Suprapubic skin (tissue), 4 donors: Measurements from ENCODE around the gene TBCC. TPM values are rescaled to one million over a fixed set of nuclear protein-coding genes. Genes with fewer than 3 reads are reported as not detected.
"Not testable (repeated sequence)": the region's sequence is repeated elsewhere in the genome, so short reads cannot be mapped to it uniquely, and the experiment has no call there.

Source experiments
- DNase-seq, 2 donors: peaks; one replicate each; pipeline ENCODE4 v3.0.0-alpha.2; 2019; ENCODE audit warnings: low spot score in 2 of 2
- H3K27ac ChIP-seq: fragments of 200-600 bp; sonication (generic); one replicate; pipeline ENCODE4 v1.5.1; 2019
- H3K27me3 ChIP-seq: fragments of 200-600 bp; sonication (generic); one replicate; pipeline ENCODE4 v1.5.1; 2019
- H3K36me3 ChIP-seq: fragments of 200-600 bp; sonication (generic); one replicate; pipeline ENCODE4 v1.5.1; 2019
- H3K4me1 ChIP-seq: fragments of 200-600 bp; sonication (generic); one replicate; pipeline ENCODE4 v1.5.1; 2019
- H3K4me3 ChIP-seq: fragments of 200-600 bp; sonication (generic); one replicate; pipeline ENCODE4 v1.5.1; 2019; ENCODE audit warnings: mild to moderate bottlenecking
- H3K9me3 ChIP-seq: fragments of 200-600 bp; sonication (generic); one replicate; pipeline ENCODE4 v1.5.1; 2019
- EP300 ChIP-seq: sonication (generic); formaldehyde crosslinking; IDR thresholded peaks from one replicate; pipeline ENCODE4 v1.6.1; 2017; ENCODE audit warnings: antibody characterized with exemption
- POLR2A ChIP-seq, 2 donors: fragments of 450-650 bp; IDR thresholded peaks; one replicate each; pipeline ENCODE4 v1.6.1; 2017; ENCODE audit warnings: antibody characterized with exemption in 2 of 2, mild to moderate bottlenecking in 2 of 2, moderate library complexity in 2 of 2
- POLR2AphosphoS5 ChIP-seq, 3 donors: sonication (generic); formaldehyde crosslinking; IDR thresholded peaks; one replicate each; pipeline ENCODE4 v1.6.1; 2017; ENCODE audit warnings: antibody characterized with exemption in 3 of 3
- WGBS: methylation state at CpG from one replicate; pipeline ENCODE4 v1.1.5; 2018; 5-methylcytosine and 5-hydroxymethylcytosine counted together
- total RNA-seq, 4 donors: library from RNA; depleted of rRNA; stranded (reverse); fragments of >200 nt; gene quantifications; one replicate each; pipeline ENCODE4 v1.1.0, GENCODE V29; 2016
- TF ChIP-seq, protein P1 (sequence below), 2 donors: fragments of 200-600 bp in 1 of 2; fragments of 450-650 bp in 1 of 2; sonication (generic) in 1 of 2; IDR thresholded peaks; one replicate each; pipeline ENCODE4 v1.5.1; 2016 to 2019; ENCODE audit warnings: antibody characterized with exemption in 2 of 2, mild to moderate bottlenecking in 1 of 2, moderate library complexity in 1 of 2

Gene TBCC
- total RNA-seq, 4 donors from 2014 or later: 25.6 to 51.9 (median 30.2) TPM

DNA sequence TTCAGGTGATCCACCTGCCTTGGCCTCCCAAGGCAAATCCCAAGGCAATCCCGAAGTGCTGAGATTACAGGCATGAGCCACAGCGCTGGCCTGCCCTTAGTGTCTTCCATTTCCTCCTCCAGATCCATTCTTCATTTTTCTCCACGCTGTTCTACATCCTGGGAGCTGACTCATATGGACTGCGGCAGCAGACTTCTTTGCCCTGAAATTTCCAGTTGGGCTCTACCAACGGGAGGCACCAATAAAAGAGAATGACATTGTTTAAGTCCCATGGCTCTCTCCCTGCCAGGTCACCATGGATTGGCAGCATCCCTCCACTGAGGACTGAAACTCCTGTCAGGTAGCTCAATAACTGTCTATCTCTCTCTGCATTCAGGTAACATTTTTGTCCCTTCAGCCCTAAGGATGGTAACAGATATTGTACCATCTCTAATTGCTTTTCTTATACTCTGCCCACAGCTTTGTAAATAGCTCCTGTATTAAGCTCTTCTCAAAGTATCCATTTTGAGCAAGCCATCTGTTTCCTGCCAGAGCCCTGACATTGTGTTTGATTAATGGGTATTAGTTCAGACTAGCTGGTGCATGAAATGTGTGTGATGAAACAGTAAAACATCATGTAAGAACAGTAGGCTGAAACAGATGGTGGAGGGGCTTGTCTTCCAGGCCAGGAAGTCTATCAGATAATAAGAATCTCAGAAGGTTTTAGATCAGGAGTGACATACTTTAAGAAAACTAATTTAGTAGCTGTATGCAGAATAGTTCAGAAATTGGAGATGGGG lies 3.6 kb downstream of the TBCC start:
- 66% methylated on average over 5 of the region's 5 CpGs for WGBS
- H3K9me3 ChIP-seq: no peaks in the 10 kb centered on the region
- no peak overlapping the region for H3K4me3 ChIP-seq
- DNase-seq: no peak
- H3K27ac ChIP-seq: no peak overlapping the region
- H3K27me3 ChIP-seq: no peaks in the 10 kb centered on the region
- H3K4me1 ChIP-seq: peaks cover 28% of the 10 kb centered on the region
- H3K36me3 ChIP-seq: no peaks in the 10 kb centered on the region
- no peak for TF ChIP-seq POLR2A (IDR thresholded peaks at IDR 0.05)
- TF ChIP-seq POLR2AphosphoS5 (IDR thresholded peaks at IDR 0.05): no peak
- TF ChIP-seq, protein P1, sequence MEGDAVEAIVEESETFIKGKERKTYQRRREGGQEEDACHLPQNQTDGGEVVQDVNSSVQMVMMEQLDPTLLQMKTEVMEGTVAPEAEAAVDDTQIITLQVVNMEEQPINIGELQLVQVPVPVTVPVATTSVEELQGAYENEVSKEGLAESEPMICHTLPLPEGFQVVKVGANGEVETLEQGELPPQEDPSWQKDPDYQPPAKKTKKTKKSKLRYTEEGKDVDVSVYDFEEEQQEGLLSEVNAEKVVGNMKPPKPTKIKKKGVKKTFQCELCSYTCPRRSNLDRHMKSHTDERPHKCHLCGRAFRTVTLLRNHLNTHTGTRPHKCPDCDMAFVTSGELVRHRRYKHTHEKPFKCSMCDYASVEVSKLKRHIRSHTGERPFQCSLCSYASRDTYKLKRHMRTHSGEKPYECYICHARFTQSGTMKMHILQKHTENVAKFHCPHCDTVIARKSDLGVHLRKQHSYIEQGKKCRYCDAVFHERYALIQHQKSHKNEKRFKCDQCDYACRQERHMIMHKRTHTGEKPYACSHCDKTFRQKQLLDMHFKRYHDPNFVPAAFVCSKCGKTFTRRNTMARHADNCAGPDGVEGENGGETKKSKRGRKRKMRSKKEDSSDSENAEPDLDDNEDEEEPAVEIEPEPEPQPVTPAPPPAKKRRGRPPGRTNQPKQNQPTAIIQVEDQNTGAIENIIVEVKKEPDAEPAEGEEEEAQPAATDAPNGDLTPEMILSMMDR (IDR thresholded peaks at IDR 0.05): no peak
- no peak for TF ChIP-seq EP300

DNA sequence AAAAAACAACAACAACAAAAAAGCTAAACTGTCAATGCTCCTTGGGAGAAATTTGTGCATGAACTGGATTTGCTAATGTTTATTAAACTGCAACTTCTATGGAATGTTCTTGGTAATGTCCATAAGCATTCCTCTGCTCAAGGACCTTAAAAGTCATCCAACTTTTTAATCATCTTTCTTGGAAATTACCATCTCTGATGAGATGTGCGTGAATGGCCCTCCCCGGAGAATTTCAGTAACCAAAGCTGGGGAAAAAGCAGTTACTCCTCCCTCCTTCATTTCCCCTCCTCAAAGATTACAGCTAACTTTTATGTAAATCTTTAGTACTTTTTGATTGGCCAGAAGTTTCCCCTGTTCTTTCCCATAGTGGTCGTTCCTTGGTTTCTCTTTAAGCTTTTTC lies 5.2 kb downstream of the TBCC start:
- Histone ChIP-seq H3K4me3 (no peak overlapping the region), H3K36me3 (no peaks in the 10 kb centered on the region), H3K27ac (no peak overlapping the region), H3K9me3 (no peaks in the 10 kb centered on the region), H3K27me3 (no peaks in the 10 kb centered on the region), H3K4me1 (peaks cover 28% of the 10 kb centered on the region)
- DNase-seq: no peak
- TF ChIP-seq POLR2A (IDR thresholded peaks at IDR 0.05) (no peak), EP300 (no peak), POLR2AphosphoS5 (IDR thresholded peaks at IDR 0.05) (no peak)
- TF ChIP-seq, protein P1 (IDR thresholded peaks at IDR 0.05): no peak
- WGBS: 65% methylated on average over 3 of the region's 3 CpGs

DNA sequence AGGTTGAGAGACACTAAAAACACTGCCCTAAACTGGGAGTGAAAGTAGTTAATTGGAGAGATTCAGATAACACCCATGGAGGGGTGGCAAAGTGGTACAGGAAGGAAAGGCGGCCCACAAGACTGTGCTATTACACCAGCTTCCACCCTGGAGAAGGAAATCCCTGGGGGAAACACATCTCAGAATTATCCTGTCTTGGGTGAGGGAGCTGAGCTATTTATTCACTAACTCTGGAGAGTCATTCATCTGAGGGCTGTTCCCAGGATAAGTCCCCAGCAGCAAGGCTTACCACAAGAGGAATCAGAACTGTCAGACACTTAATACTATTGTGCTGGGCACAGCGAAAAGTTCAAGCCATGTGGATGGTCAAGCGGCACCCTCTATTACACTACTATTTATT lies 9.9 kb downstream of the TBCC start:
- H3K4me3 ChIP-seq: no peak overlapping the region
- DNase-seq: no peak
- 91% methylated on average over 3 of the region's 3 CpGs for WGBS
- H3K9me3 ChIP-seq: no peaks in the 10 kb centered on the region
- TF ChIP-seq POLR2A (IDR thresholded peaks at IDR 0.05): no peak
- TF ChIP-seq EP300: no peak
- TF ChIP-seq POLR2AphosphoS5 (IDR thresholded peaks at IDR 0.05): no peak
- TF ChIP-seq, protein P1 (IDR thresholded peaks at IDR 0.05): no peak
- H3K4me1 ChIP-seq: no peaks in the 10 kb centered on the region
- no peak overlapping the region for H3K27ac ChIP-seq
- H3K27me3 ChIP-seq: no peaks in the 10 kb centered on the region
- H3K36me3 ChIP-seq: no peaks in the 10 kb centered on the region

DNA sequence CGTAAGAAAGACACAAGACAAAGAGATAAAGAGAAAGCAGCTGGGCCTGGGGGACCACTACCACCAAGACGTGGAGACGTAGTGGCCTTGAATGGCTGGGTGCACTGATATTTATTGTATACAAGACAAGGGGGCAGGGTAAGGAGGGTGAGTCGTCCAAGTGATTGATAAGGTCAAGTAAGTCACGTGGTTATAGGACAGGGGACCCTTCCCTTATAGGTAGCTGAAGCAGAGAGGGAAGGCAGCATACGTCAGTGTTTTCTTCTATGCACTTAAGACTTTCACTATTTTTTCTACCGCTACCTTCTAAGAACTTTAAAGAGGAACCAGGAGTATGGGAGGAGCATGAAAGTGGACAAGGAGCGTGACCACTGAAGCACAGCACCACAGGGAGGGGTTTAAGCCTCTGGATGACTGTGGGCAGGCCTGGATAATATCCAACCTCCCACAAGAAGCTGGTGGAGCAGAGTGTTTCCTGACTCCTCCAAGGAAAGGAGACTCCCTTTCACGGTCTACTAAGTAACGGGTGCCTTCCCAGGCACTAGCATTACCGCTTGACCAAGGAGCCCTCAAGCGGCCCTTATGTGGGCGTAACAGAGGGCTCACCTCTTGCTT lies 11.9 kb downstream of the TBCC start:
- 83% methylated on average over 13 of the region's 13 CpGs for WGBS
- not testable (repeated sequence) for H3K9me3 ChIP-seq, H3K27ac ChIP-seq, H3K4me1 ChIP-seq, H3K4me3 ChIP-seq, H3K27me3 ChIP-seq, H3K36me3 ChIP-seq, DNase-seq

DNA sequence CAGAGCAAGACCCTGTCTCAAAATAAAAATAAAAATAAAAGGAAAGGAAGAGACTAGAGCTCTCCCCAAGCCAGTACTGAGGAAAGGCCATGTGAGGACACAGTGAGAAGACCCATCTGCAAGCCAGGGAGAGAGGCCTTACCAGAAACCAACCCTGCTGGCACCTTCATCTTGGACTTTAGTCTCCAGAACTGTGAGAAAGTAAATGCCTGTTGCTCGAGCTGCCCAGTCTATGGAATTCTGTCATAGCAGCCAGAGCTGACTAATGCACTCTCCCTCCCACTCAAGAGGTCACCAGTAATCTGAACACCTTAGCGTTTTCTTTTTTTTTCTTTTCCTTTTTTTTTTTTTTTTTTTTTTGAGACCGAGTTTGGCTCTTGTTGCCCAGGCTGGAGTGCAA lies 16.2 kb downstream of the TBCC start:
- WGBS: 53% methylated on average over 2 of the region's 3 CpGs
- no peak for DNase-seq
- Histone ChIP-seq H3K9me3 (no peaks in the 10 kb centered on the region), H3K4me1 (peaks cover 16% of the 10 kb centered on the region), H3K27ac (no peak overlapping the region), H3K36me3 (no peaks in the 10 kb centered on the region), H3K27me3 (no peaks in the 10 kb centered on the region), H3K4me3 (no peak overlapping the region)
- TF ChIP-seq POLR2A (IDR thresholded peaks at IDR 0.05): no peak
- no peak for TF ChIP-seq EP300
- TF ChIP-seq, protein P1 (IDR thresholded peaks at IDR 0.05): no peak
- no peak for TF ChIP-seq POLR2AphosphoS5 (IDR thresholded peaks at IDR 0.05)
